Measurements from ENCODE around the gene ANKRD12. TPM values are rescaled to one million over a fixed set of nuclear protein-coding genes. Genes with fewer than 3 reads are reported as not detected.

Gene ANKRD12
- total RNA-seq, 1 donor from 2014 or later = 11.4 TPM

GRCh38 chr18:9177466-9177865 is 40.9 kb downstream of the ANKRD12 start:
- intact Hi-C loops (cut with DNase I) = no loop called here
- peaks cover 0 to 3% of the 10 kb centered on the region in 2 donors for H3K36me3 ChIP-seq
- no peak for DNase-seq (ENCODE audit: low spot score in 2 of 2)
- no peak overlapping the region for H3K4me3 ChIP-seq
- H3K9me3 ChIP-seq = no peaks in the 10 kb centered on the region
- H3K4me1 ChIP-seq = peaks cover 0 to 13% of the 10 kb centered on the region in 2 donors
- H3K27ac ChIP-seq = no peak overlapping the region
- no peaks in the 10 kb centered on the region for H3K27me3 ChIP-seq
- TF ChIP-seq CTCF (IDR thresholded peaks at IDR 0.05) = no peak

GRCh38 chr18:9178557-9178956 is 42.0 kb downstream of the ANKRD12 start:
- Histone ChIP-seq H3K9me3 (no peaks in the 10 kb centered on the region), H3K36me3 (peaks cover 5 to 13% of the 10 kb centered on the region in 2 donors), H3K27me3 (no peaks in the 10 kb centered on the region), H3K27ac (no peak overlapping the region), H3K4me1 (peaks cover 0 to 10% of the 10 kb centered on the region in 2 donors), H3K4me3 (no peak overlapping the region)
- TF ChIP-seq CTCF (IDR thresholded peaks at IDR 0.05) = no peak
- intact Hi-C loops (cut with DNase I) = no loop called here
- no peak for DNase-seq (ENCODE audit: low spot score in 2 of 2)

GRCh38 chr18:9181275-9181674 is 44.7 kb downstream of the ANKRD12 start:
- no peak for TF ChIP-seq CTCF (IDR thresholded peaks at IDR 0.05)
- Histone ChIP-seq H3K27ac (no peak overlapping the region), H3K4me3 (no peak overlapping the region), H3K9me3 (no peaks in the 10 kb centered on the region), H3K27me3 (no peaks in the 10 kb centered on the region), H3K4me1 (peaks cover 0 to 8% of the 10 kb centered on the region in 2 donors), H3K36me3 (peaks cover 5 to 21% of the 10 kb centered on the region in 2 donors)
- no peak for DNase-seq (ENCODE audit: low spot score in 2 of 2)
- intact Hi-C loops (cut with DNase I) = no loop called here

GRCh38 chr18:9182852-9183399 is 46.3 kb downstream of the ANKRD12 start:
- Histone ChIP-seq H3K27ac (no peak overlapping the region), H3K27me3 (no peaks in the 10 kb centered on the region), H3K36me3 (peaks cover 5 to 21% of the 10 kb centered on the region in 2 donors), H3K9me3 (no peaks in the 10 kb centered on the region), H3K4me3 (no peak overlapping the region), H3K4me1 (peaks cover 0 to 4% of the 10 kb centered on the region in 2 donors)
- intact Hi-C loops (cut with DNase I) = no loop called here
- no peak for DNase-seq (ENCODE audit: low spot score in 2 of 2)
- no peak for TF ChIP-seq CTCF (IDR thresholded peaks at IDR 0.05)

GRCh38 chr18:9184998-9185613 is 48.5 kb downstream of the ANKRD12 start:
- peak overlapping the region in 1 of 2 donors; percentile 22 for H3K27ac ChIP-seq
- DNase-seq (ENCODE audit: low spot score in 2 of 2) = no peak
- H3K9me3 ChIP-seq = no peaks in the 10 kb centered on the region
- intact Hi-C loops (cut with DNase I) = no loop called here
- H3K4me3 ChIP-seq = no peak overlapping the region
- H3K36me3 ChIP-seq = peaks cover 5 to 21% of the 10 kb centered on the region in 2 donors
- peaks cover 4 to 12% of the 10 kb centered on the region in 2 donors for H3K4me1 ChIP-seq
- H3K27me3 ChIP-seq = no peaks in the 10 kb centered on the region
- TF ChIP-seq CTCF (IDR thresholded peaks at IDR 0.05) = no peak

All from ascending aorta (tissue), 2 donors.